Progenitor cell of endocrine pancreas (in vitro differentiated cells): Measurements from ENCODE around the gene ARHGEF4. TPM values are rescaled to one million over a fixed set of nuclear protein-coding genes. Genes with fewer than 3 reads are reported as not detected.
"Not testable (repeated sequence)": the region's sequence is repeated elsewhere in the genome, so short reads cannot be mapped to it uniquely, and the experiment has no call there.

Experiments
- DNase-seq: peaks from one replicate; pipeline ENCODE4 v3.0.0; 2021; ENCODE audit warnings: low spot score; ENCODE audit not compliant: unreplicated experiment
- H3K27ac Mint-ChIP-seq: 2 replicates; pipeline ENCODE4 v1.8.0; 2021; ENCODE audit warnings: mild to moderate bottlenecking, moderate library complexity, mixed read lengths
- H3K27me3 Mint-ChIP-seq: 2 replicates; pipeline ENCODE4 v1.8.0; 2021; ENCODE audit warnings: mixed read lengths
- H3K36me3 Mint-ChIP-seq: 2 replicates; pipeline ENCODE4 v1.8.0; 2022; ENCODE audit warnings: mixed read lengths; ENCODE audit not compliant: insufficient read depth
- H3K4me1 Mint-ChIP-seq: 2 replicates; pipeline ENCODE4 v1.8.0; 2021; ENCODE audit warnings: low read depth, mixed read lengths
- H3K4me3 Mint-ChIP-seq: 2 replicates; pipeline ENCODE4 v1.8.0; 2021; ENCODE audit warnings: low read depth, mild to moderate bottlenecking, moderate library complexity, mixed read lengths
- H3K9me3 Mint-ChIP-seq: 2 replicates; pipeline ENCODE4 v1.8.0; 2021; ENCODE audit warnings: low read depth, mixed read lengths
- CTCF ChIP-seq: fragments of 200-600 bp; sonication (generic); IDR thresholded peaks from one replicate; pipeline ENCODE4 v1.5.0; 2021; ENCODE audit warnings: antibody characterized with exemption, mild to moderate bottlenecking; ENCODE audit not compliant: unreplicated experiment
- total RNA-seq: library from RNA; stranded (reverse); gene quantifications from 2 replicates; pipeline ENCODE4 v1.2.1, GENCODE V29; 2021

The ARHGEF4 gene
- total RNA-seq, 1 donor from 2014 or later: 5.6 TPM

GRCh38 chr2:130899306-130899705, 62.6 kb downstream of the ARHGEF4 start:
- DNase-seq: no peak
- Mint-ChIP-seq H3K4me1 (no peaks in the 10 kb centered on the region), H3K4me3 (no peak overlapping the region), H3K36me3 (no peaks in the 10 kb centered on the region), H3K9me3 (no peaks in the 10 kb centered on the region), H3K27me3 (peaks cover 14% of the 10 kb centered on the region), H3K27ac (no peak overlapping the region)
- TF ChIP-seq CTCF: no peak

- Mint-ChIP-seq H3K4me3 (no peak overlapping the region), H3K4me1 (no peaks in the 10 kb centered on the region), H3K36me3 (no peaks in the 10 kb centered on the region), H3K27ac (no peak overlapping the region), H3K9me3 (peaks cover 4% of the 10 kb centered on the region), H3K27me3 (peaks cover 14% of the 10 kb centered on the region)
- no peak for DNase-seq
- no peak for TF ChIP-seq CTCF
Measured at GRCh38 chr2:130901061-130901460, 64.3 kb downstream of the ARHGEF4 start.

- not testable (repeated sequence) for H3K9me3 Mint-ChIP-seq, H3K4me1 Mint-ChIP-seq, H3K36me3 Mint-ChIP-seq, DNase-seq, H3K4me3 Mint-ChIP-seq, H3K27ac Mint-ChIP-seq
- peaks cover 14% of the 10 kb centered on the region for H3K27me3 Mint-ChIP-seq
Measured at GRCh38 chr2:130901626-130902025, 64.9 kb downstream of the ARHGEF4 start.

GRCh38 chr2:130908832-130909231, 72.1 kb downstream of the ARHGEF4 start:
- Mint-ChIP-seq H3K4me1 (peaks cover 16% of the 10 kb centered on the region), H3K36me3 (no peaks in the 10 kb centered on the region)
- no peak for TF ChIP-seq CTCF

GRCh38 chr2:130910931-130911330, 74.2 kb downstream of the ARHGEF4 start:
- TF ChIP-seq CTCF: no peak

More at GRCh38 chr2:130908832-130909231, 72.1 kb downstream of the ARHGEF4 start:
- no peak overlapping the region for H3K27ac Mint-ChIP-seq
- peaks cover 11% of the 10 kb centered on the region for H3K9me3 Mint-ChIP-seq
- no peak for DNase-seq
- H3K27me3 Mint-ChIP-seq: peaks cover 3% of the 10 kb centered on the region
- H3K4me3 Mint-ChIP-seq: no peak overlapping the region

GRCh38 chr2:130911482-130911881, 74.8 kb downstream of the ARHGEF4 start:
- H3K36me3 Mint-ChIP-seq: no peaks in the 10 kb centered on the region
- H3K4me1 Mint-ChIP-seq: peaks cover 16% of the 10 kb centered on the region
- peaks cover 9% of the 10 kb centered on the region for H3K27me3 Mint-ChIP-seq
- TF ChIP-seq CTCF: no peak
- no peak overlapping the region for H3K27ac Mint-ChIP-seq
- no peak overlapping the region for H3K4me3 Mint-ChIP-seq
- peaks cover 5% of the 10 kb centered on the region for H3K9me3 Mint-ChIP-seq
- no peak for DNase-seq

More at GRCh38 chr2:130910931-130911330, 74.2 kb downstream of the ARHGEF4 start:
- H3K27ac Mint-ChIP-seq: no peak overlapping the region
- H3K27me3 Mint-ChIP-seq: peaks cover 8% of the 10 kb centered on the region
- no peak overlapping the region for H3K4me3 Mint-ChIP-seq
- no peaks in the 10 kb centered on the region for H3K36me3 Mint-ChIP-seq
- H3K4me1 Mint-ChIP-seq: peaks cover 16% of the 10 kb centered on the region
- peaks cover 8% of the 10 kb centered on the region for H3K9me3 Mint-ChIP-seq
- DNase-seq: no peak
